Activated naive CD8-positive, alpha-beta T cell treated with anti-CD3 and anti-CD28 coated beads, Interleukin-2, amount 50 U/mL, for 16 hours (primary cell): ENCODE data around the gene SEC61G.

Experiments
- DNase-seq: peaks from one replicate; pipeline ENCODE4 v3.0.0-alpha.2; 2020; ENCODE audit warnings: low read depth, low spot score

SEC61G gene

GRCh38 chr7:54764861-54765260 is 5.8 kb upstream of the SEC61G start:
- no peak for DNase-seq

GRCh38 chr7:54757711-54758110 is 1.3 kb downstream of the SEC61G start:
- no peak for DNase-seq

GRCh38 chr7:54749200-54749599 is 9.8 kb downstream of the SEC61G start:
- no peak for DNase-seq

- no peak for DNase-seq
Measured at GRCh38 chr7:54747234-54747633, 11.8 kb downstream of the SEC61G start.

GRCh38 chr7:54743580-54743979 is 15.4 kb downstream of the SEC61G start:
- no peak for DNase-seq

GRCh38 chr7:54738737-54739136 is 20.3 kb downstream of the SEC61G start:
- DNase-seq = no peak

- no peak for DNase-seq
Measured at GRCh38 chr7:54729107-54729506, 29.9 kb downstream of the SEC61G start.

GRCh38 chr7:54728411-54728810 is 30.6 kb downstream of the SEC61G start:
- no peak for DNase-seq

GRCh38 chr7:54725255-54725654 is 33.8 kb downstream of the SEC61G start:
- DNase-seq = no peak

GRCh38 chr7:54722502-54722901 is 36.5 kb downstream of the SEC61G start:
- DNase-seq = no peak

GRCh38 chr7:54722026-54722425 is 37.0 kb downstream of the SEC61G start:
- DNase-seq = no peak

- no peak for DNase-seq
Measured at GRCh38 chr7:54719974-54720373, 39.0 kb downstream of the SEC61G start.

- no peak for DNase-seq
Measured at GRCh38 chr7:54719425-54719824, 39.6 kb downstream of the SEC61G start.

GRCh38 chr7:54712820-54713219 is 46.2 kb downstream of the SEC61G start:
- no peak for DNase-seq

- DNase-seq = no peak
Measured at GRCh38 chr7:54711900-54712595, 47.0 kb downstream of the SEC61G start.

GRCh38 chr7:54709283-54709682 is 49.7 kb downstream of the SEC61G start:
- DNase-seq = no peak

GRCh38 chr7:54705436-54705835 is 53.6 kb downstream of the SEC61G start:
- DNase-seq = no peak

GRCh38 chr7:54704851-54705250 is 54.2 kb downstream of the SEC61G start:
- no peak for DNase-seq
